Mesendoderm (in vitro differentiated cells): ENCODE results near the gene SMIM5.

Experiments
- DNase-seq: peaks from one replicate; pipeline ENCODE4 v3.0.0; 2013
- H2AK5ac ChIP-seq: 2 replicates; pipeline ENCODE4 v1.6.1; 2013; ENCODE audit warnings: low read length, inconsistent platforms
- H2BK120ac ChIP-seq: 2 replicates; pipeline ENCODE4 v1.6.1; 2013; ENCODE audit warnings: low read depth, mild to moderate bottlenecking, low read length, moderate library complexity, mixed read lengths
- H2BK15ac ChIP-seq: replicated peaks from 2 replicates; pipeline ENCODE4 v1.6.1; 2013; ENCODE audit warnings: low read depth, mild to moderate bottlenecking, moderate library complexity
- H2BK5ac ChIP-seq: 2 replicates; pipeline ENCODE4 v1.6.1; 2013; ENCODE audit warnings: low read length, inconsistent platforms
- H3K18ac ChIP-seq: 2 replicates; pipeline ENCODE4 v1.6.1; 2013; ENCODE audit warnings: mild to moderate bottlenecking, low read length, mixed read lengths
- H3K23ac ChIP-seq: one replicate; pipeline ENCODE4 v1.6.1; 2013; ENCODE audit warnings: low read length
- H3K27ac ChIP-seq: 2 replicates; pipeline ENCODE4 v1.5.1; 2013; ENCODE audit warnings: low read depth, mild to moderate bottlenecking, inconsistent platforms, low read length, moderate library complexity
- H3K27me3 ChIP-seq: 2 replicates; pipeline ENCODE4 v1.6.1; 2013; ENCODE audit warnings: low read length, control low read depth, mild to moderate bottlenecking, inconsistent platforms; ENCODE audit not compliant: insufficient read depth, poor library complexity
- H3K36me3 ChIP-seq: 2 replicates; pipeline ENCODE4 v1.6.1; 2013; ENCODE audit warnings: low read length, inconsistent platforms; ENCODE audit not compliant: control insufficient read depth, insufficient read depth
- H3K4ac ChIP-seq: one replicate; pipeline ENCODE4 v1.6.1; 2013; ENCODE audit warnings: low read depth, mild to moderate bottlenecking, low read length, moderate library complexity
- H3K4me1 ChIP-seq: 2 replicates; pipeline ENCODE4 v1.6.1; 2013; ENCODE audit warnings: low read depth, low read length, inconsistent platforms; ENCODE audit not compliant: control insufficient read depth
- H3K4me2 ChIP-seq: 2 replicates; pipeline ENCODE4 v1.6.1; 2013; ENCODE audit warnings: low read length
- H3K4me3 ChIP-seq: 2 replicates; pipeline ENCODE4 v1.5.1; 2013; ENCODE audit warnings: mild to moderate bottlenecking, low read length
- H3K56ac ChIP-seq: one replicate; pipeline ENCODE4 v1.6.1; 2013; ENCODE audit warnings: low read length
- H3K79me1 ChIP-seq: 2 replicates; pipeline ENCODE4 v1.6.1; 2013; ENCODE audit warnings: low read length, inconsistent platforms
- H3K79me2 ChIP-seq: 2 replicates; pipeline ENCODE4 v1.6.1; 2013; ENCODE audit warnings: mild to moderate bottlenecking, low read length; ENCODE audit not compliant: control insufficient read depth, insufficient read depth
- H3K9ac ChIP-seq: 2 replicates; pipeline ENCODE4 v1.6.1; 2013; ENCODE audit warnings: low read length, inconsistent platforms
- H4K5ac ChIP-seq: one replicate; pipeline ENCODE4 v1.6.1; 2013; ENCODE audit warnings: low read length
- H4K8ac ChIP-seq: one replicate; pipeline ENCODE4 v1.6.1; 2013; ENCODE audit warnings: low read depth, mild to moderate bottlenecking, control low read depth, low read length, moderate library complexity
- WGBS: extraction: QIAGEN DNeasy Blood & Tissue Kit; methylation state at CpG from one replicate; pipeline ENCODE4 v1.1.7; 2013; ENCODE audit warnings: low lambda C conversion rate, missing lambda C conversion rate; ENCODE audit not compliant: insufficient coverage; ENCODE audit errors: extremely low coverage; 5-methylcytosine and 5-hydroxymethylcytosine counted together

SMIM5 gene

DNA sequence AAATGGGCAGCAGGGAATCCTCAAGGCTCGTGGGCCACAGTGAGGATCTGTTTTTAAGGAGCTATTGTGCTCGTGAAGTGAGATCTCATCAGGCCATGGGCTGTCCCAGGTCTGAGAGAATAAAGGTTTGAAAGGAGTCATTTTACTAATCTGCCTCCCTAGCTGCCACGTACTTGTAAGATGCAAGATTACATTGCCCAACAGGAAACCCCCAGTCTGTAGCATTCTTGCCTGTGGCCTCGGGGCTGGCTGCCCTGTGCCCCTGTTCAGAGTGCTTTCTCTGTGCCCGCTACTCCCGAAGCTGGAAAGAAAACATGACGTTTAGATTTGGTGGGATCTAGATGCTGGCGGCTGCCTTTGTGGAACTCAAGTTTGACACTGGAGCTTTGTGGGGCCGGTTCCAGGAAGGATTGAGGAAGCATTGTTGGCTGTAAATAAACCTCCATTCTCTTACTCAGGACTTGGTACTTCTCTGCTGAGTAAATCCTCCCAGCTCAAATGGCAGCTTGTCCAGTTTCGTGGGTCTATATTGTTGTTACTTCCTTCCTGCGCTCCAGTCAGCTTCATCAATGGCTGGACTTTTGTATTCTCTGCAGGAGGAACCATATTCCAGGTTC is 55.1 kb downstream of the SMIM5 start:
- Histone ChIP-seq H4K8ac (no peak overlapping the region), H3K27me3 (no peaks in the 10 kb centered on the region), H3K4me1 (no peaks in the 10 kb centered on the region), H3K36me3 (peaks cover 3% of the 10 kb centered on the region), H3K4ac (no peak overlapping the region), H3K9ac (no peak overlapping the region), H2BK120ac (no peak overlapping the region), H3K18ac (no peak overlapping the region), H3K79me2 (peaks cover 27% of the 10 kb centered on the region), H3K23ac (no peak overlapping the region), H4K5ac (no peak overlapping the region), H2BK15ac (no peak overlapping the region), H2AK5ac (no peak overlapping the region), H3K27ac (no peak overlapping the region), H3K56ac (no peak overlapping the region), H3K4me3 (no peak overlapping the region), H3K79me1 (peaks cover 39% of the 10 kb centered on the region), H3K4me2 (no peak overlapping the region), H2BK5ac (no peak overlapping the region)
- no CpG with 5 or more reads among the region's 11 CpGs for WGBS
- no peak for DNase-seq

DNA sequence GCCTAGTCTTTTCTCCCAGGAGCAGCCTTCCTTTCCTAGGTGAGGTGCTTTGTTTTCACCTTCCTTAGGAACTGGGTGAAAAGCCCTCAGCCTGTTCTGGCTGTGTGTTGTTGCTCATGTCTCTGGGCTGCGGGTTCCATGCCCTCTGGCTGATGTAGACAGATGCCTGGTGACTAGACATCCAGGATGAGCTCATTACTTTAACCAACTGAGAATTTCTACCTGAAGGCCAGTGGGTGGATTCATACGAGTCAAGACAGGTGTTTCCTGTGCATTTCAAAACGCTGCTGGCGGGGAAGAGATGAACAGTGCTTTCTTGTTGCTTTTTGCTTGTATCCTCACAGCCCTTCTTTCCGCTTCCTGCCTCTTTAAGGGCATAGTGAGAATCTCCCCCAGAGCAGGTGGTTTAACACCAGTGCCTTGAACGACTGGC is 56.2 kb downstream of the SMIM5 start:
- H3K4me3 ChIP-seq = no peak overlapping the region
- H3K18ac ChIP-seq = no peak overlapping the region
- no peak overlapping the region for H3K56ac ChIP-seq
- peaks cover 17% of the 10 kb centered on the region for H3K79me2 ChIP-seq
- H2AK5ac ChIP-seq = no peak overlapping the region
- no peak overlapping the region for H4K5ac ChIP-seq
- peaks cover 2% of the 10 kb centered on the region for H3K4me1 ChIP-seq
- WGBS = no CpG with 5 or more reads among the region's 6 CpGs
- DNase-seq = peak; percentile 14
- H3K9ac ChIP-seq = no peak overlapping the region
- no peak overlapping the region for H3K23ac ChIP-seq
- no peak overlapping the region for H3K4ac ChIP-seq
- H2BK5ac ChIP-seq = no peak overlapping the region
- no peak overlapping the region for H3K4me2 ChIP-seq
- H3K36me3 ChIP-seq = peaks cover 7% of the 10 kb centered on the region
- no peak overlapping the region for H4K8ac ChIP-seq
- no peak overlapping the region for H3K27ac ChIP-seq
- H3K27me3 ChIP-seq = no peaks in the 10 kb centered on the region
- no peak overlapping the region for H2BK120ac ChIP-seq
- no peak overlapping the region for H2BK15ac ChIP-seq
- H3K79me1 ChIP-seq = peaks cover 29% of the 10 kb centered on the region
